Fibroblast of lung (primary cell): ENCODE results near the gene RFC5. TPM values are rescaled to one million over a fixed set of nuclear protein-coding genes. Genes with fewer than 3 reads are reported as not detected.

Source experiments
- DNase-seq, 2 donors: peaks; one replicate each; pipeline versions ENCODE4 v3.0.0 to v3.0.0-alpha.2; 2010; ENCODE audit warnings: low read depth in 2 of 2
- H2AFZ ChIP-seq: 2 replicates; pipeline ENCODE4 v1.5.1; 2012; ENCODE audit warnings: low read length, control low read depth, inconsistent platforms
- H3K27ac ChIP-seq: 2 replicates; pipeline ENCODE4 v1.5.1; 2011; ENCODE audit warnings: low read length, control low read depth; ENCODE audit not compliant: insufficient read depth
- H3K27me3 ChIP-seq: 2 replicates; pipeline ENCODE4 v1.5.1; 2011; ENCODE audit warnings: mild to moderate bottlenecking, low read length; ENCODE audit not compliant: control insufficient read depth, insufficient read depth
- H3K36me3 ChIP-seq: 2 replicates; pipeline ENCODE4 v1.5.1; 2011; ENCODE audit warnings: low read length; ENCODE audit not compliant: control insufficient read depth, insufficient read depth
- H3K4me1 ChIP-seq: 2 replicates; pipeline ENCODE4 v1.5.1; 2011; ENCODE audit warnings: low read length; ENCODE audit not compliant: control insufficient read depth, insufficient read depth; ENCODE audit errors: extremely low read depth
- H3K4me2 ChIP-seq: 2 replicates; pipeline ENCODE4 v1.5.1; 2011; ENCODE audit warnings: low read length, control low read depth; ENCODE audit not compliant: insufficient read depth; ENCODE audit errors: extremely low read depth
- H3K4me3 ChIP-seq, 4 experiments: fragments of 200-600 bp in 1 of 4; sonication (generic) in 1 of 4; replicated peaks in 1 of 4; 2 replicates each; pipeline ENCODE4 v1.5.1; 2011 to 2016; ENCODE audit warnings: low read length in 4 of 4, low read depth in 3 of 4, mild to moderate bottlenecking in 3 of 4, control low read depth in 2 of 4, inconsistent platforms in 1 of 4, mixed read lengths in 1 of 4; ENCODE audit not compliant: insufficient read depth in 1 of 4; ENCODE audit errors: control extremely low read depth in 1 of 4
- H3K79me2 ChIP-seq: 2 replicates; pipeline ENCODE4 v1.5.1; 2012; ENCODE audit warnings: mild to moderate bottlenecking, low read length, inconsistent platforms; ENCODE audit not compliant: control insufficient read depth, insufficient read depth
- H3K9ac ChIP-seq: 2 replicates; pipeline ENCODE4 v1.5.1; 2011; ENCODE audit warnings: mild to moderate bottlenecking, low read length, control low read depth; ENCODE audit not compliant: insufficient read depth
- H3K9me3 ChIP-seq: 2 replicates; pipeline ENCODE4 v1.5.1; 2012; ENCODE audit warnings: low read depth, low read length; ENCODE audit not compliant: control insufficient read depth, insufficient read depth
- H4K20me1 ChIP-seq: 2 replicates; pipeline ENCODE4 v1.5.1; 2011; ENCODE audit warnings: low read length; ENCODE audit not compliant: control insufficient read depth, insufficient read depth; ENCODE audit errors: extremely low read depth
- EZH2 ChIP-seq: IDR thresholded peaks from 2 replicates; pipeline ENCODE4 v1.5.1; 2012; ENCODE audit warnings: low read length, control low read depth, mild to moderate bottlenecking; ENCODE audit errors: missing control alignments
- polyA plus RNA-seq, 2 donors: library from polyadenylated mRNA; depleted of rRNA in 1 of 2; stranded (reverse) in 1 of 2; unstranded in 1 of 2; fragments of >200 nt; gene quantifications; 2 replicates each; pipeline ENCODE4 v1.2.1, GENCODE V29; 2011 to 2012; ENCODE audit warnings: missing spikeins in 1 of 2
- total RNA-seq: library from RNA; depleted of rRNA; stranded (reverse); fragments of >200 nt; gene quantifications from 2 replicates; pipeline ENCODE4 v1.2.1, GENCODE V29; 2014
- TF ChIP-seq, protein P1 (sequence below), 2 donors: IDR thresholded peaks in 1 of 2; conservative IDR thresholded peaks in 1 of 2; 1 replicate in 1 of 2; 2 replicates in 1 of 2; pipeline ENCODE4 v1.5.1; 2011 to 2012; ENCODE audit warnings: low read length in 2 of 2, control low read depth in 1 of 2, inconsistent platforms in 1 of 2, low read depth in 1 of 2, mild to moderate bottlenecking in 1 of 2

Gene RFC5
- total and polyA plus RNA-seq, 2 donors (not counting 1 experiment from before 2014, with no cell fraction given): 9.8 to 9.9 TPM

DNA sequence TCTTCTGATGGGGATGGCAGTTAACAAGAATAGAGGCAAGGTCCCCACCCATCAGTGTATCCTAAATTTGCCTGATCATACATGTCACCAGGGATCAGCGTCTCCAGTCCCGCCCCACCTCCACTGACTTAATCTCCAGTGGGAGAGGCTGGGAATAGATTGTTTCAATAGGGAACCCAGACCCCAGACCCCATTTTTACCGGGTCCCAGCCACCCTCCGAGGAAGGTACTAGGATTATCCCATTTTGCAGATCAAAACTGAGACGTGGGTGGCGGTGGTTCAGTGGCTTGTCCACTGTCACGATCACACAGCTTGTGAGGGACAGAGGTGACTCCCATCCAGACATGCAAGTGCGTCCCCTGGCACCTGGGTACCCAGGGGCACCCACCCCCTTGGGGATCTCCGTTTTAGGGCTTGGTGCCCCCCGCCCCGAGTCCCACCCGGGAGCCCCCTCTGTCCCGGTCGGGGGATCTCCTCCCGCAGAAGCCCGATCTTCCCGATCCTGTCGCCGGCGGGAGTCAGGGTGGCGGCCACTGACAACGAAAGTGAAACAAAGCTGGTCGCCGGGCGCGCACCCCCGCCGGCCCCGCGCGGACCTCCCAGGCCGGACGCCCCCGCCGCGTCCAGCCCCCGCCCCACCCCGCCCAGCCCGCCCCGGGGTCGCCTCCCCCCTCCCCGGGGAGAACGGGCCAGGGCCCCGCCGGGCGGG lies 44.0 kb downstream of the RFC5 start:
- TF ChIP-seq EZH2: no peak
- TF ChIP-seq, protein P1, sequence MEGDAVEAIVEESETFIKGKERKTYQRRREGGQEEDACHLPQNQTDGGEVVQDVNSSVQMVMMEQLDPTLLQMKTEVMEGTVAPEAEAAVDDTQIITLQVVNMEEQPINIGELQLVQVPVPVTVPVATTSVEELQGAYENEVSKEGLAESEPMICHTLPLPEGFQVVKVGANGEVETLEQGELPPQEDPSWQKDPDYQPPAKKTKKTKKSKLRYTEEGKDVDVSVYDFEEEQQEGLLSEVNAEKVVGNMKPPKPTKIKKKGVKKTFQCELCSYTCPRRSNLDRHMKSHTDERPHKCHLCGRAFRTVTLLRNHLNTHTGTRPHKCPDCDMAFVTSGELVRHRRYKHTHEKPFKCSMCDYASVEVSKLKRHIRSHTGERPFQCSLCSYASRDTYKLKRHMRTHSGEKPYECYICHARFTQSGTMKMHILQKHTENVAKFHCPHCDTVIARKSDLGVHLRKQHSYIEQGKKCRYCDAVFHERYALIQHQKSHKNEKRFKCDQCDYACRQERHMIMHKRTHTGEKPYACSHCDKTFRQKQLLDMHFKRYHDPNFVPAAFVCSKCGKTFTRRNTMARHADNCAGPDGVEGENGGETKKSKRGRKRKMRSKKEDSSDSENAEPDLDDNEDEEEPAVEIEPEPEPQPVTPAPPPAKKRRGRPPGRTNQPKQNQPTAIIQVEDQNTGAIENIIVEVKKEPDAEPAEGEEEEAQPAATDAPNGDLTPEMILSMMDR (conservative IDR thresholded peaks at IDR 0.05 in 1 of 2, IDR thresholded peaks at IDR 0.05 in 1 of 2; ENCODE audit: low read depth in 1 of 2, low read length in 2 of 2): no peak
- H3K4me2 ChIP-seq: peak overlapping the region; percentile 99
- H3K27me3 ChIP-seq: no peaks in the 10 kb centered on the region
- H3K9me3 ChIP-seq: no peaks in the 10 kb centered on the region
- peak overlapping the region; percentile 91 for H3K9ac ChIP-seq
- H3K36me3 ChIP-seq: no peaks in the 10 kb centered on the region
- peak overlapping the region; percentile 5 for H2AFZ ChIP-seq
- H3K79me2 ChIP-seq: peaks cover 53% of the 10 kb centered on the region
- no peaks in the 10 kb centered on the region for H4K20me1 ChIP-seq
- H3K27ac ChIP-seq: peak overlapping the region; percentile 96
- DNase-seq: no peak
- peaks cover 3% of the 10 kb centered on the region for H3K4me1 ChIP-seq
- H3K4me3 ChIP-seq: peak overlapping the region; percentile 89 to 90 (median 90)

DNA sequence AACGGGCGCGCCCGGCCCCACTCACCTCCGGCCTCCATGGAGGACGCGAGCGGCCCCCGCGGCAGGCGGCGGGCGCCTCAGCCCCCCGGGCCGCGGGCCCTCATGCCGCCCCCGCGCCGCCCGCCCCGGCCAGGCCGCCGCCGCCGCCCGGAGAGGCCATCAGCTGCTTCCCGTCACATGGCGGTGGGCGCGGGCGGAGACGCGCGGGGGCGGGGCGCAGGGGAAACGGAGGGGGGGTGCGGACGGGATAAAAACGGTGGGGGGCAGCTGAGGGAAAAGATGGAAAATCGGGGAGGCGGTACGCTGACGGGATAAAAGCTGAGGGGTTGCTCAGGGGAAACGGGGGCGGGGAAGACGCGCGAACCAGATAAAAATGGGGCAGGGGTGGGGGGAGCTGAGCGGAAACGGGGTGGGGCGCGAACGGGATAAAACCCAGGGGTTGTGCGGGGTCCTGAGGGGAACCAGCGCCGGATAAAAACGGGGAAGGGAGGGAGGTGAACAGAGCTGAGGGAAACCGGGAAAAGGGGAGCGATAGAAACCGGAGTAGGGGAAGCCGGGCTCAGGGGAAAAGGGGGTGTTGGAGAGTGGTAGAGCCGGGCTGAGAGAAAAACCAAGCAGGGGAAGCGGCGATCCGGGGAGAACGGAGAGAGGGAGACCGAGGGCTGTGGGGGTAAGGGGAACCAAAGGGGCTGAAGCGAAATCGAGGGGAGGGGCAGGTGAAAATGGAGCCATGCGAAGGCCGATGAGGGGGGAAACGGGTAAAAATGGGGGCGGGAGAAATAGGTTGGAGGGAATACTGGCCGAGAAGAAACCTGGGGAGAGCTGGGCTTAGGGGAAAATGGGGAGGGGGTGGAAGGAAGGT lies 44.7 kb downstream of the RFC5 start, which contains the start of gene WSB2:
TSS of gene WSB2 (minus strand) at position 169 of the 862 bp plus-strand sequence. CDS start at position 38, 131 bp downstream.
- Histone ChIP-seq H4K20me1 (no peaks in the 10 kb centered on the region), H3K27ac (peak within 1 kb of the TSS; percentile 96), H3K36me3 (no peaks in the 10 kb centered on the region), H3K9me3 (no peaks in the 10 kb centered on the region), H2AFZ (peak within 1 kb of the TSS; percentile 58), H3K4me2 (peak within 1 kb of the TSS; percentile 99), H3K9ac (peak within 1 kb of the TSS; percentile 91), H3K27me3 (no peaks in the 10 kb centered on the region), H3K79me2 (peaks cover 46% of the 10 kb centered on the region), H3K4me1 (peaks cover 3% of the 10 kb centered on the region), H3K4me3 (peak within 1 kb of the TSS; percentile 89 to 90 (median 90))
- TF ChIP-seq, protein P1 (conservative IDR thresholded peaks at IDR 0.05 in 1 of 2, IDR thresholded peaks at IDR 0.05 in 1 of 2; ENCODE audit: low read depth in 1 of 2, low read length in 2 of 2): no peak
- TF ChIP-seq EZH2: no peak
- DNase-seq: peak; percentile 71
